Activated naive CD4-positive, alpha-beta T cell treated with anti-CD3 and anti-CD28 coated beads, Interleukin-2, amount 10 ng/mL, durations not matched to agents 7 days and 5 days (primary cell): Measurements from ENCODE around the gene MS4A1.
A peak's percentile ranks its signal among the peaks of the same experiment; 100 is the strongest.
"Not testable (repeated sequence)": the region's sequence is repeated elsewhere in the genome, so short reads cannot be mapped to it uniquely, and the experiment has no call there.

Source experiments
- CTCF ChIA-PET: fragments of 350-600 bp; sonication (Branson Sonifier 250); formaldehyde crosslinking; loops from one replicate; lab custom pipeline; 2021; ENCODE audit warnings: antibody characterized with exemption; lab: Charles Lee
- DNase-seq: peaks from one replicate; pipeline ENCODE4 v3.0.0-alpha.2; 2020
- H3K27ac Mint-ChIP-seq: one replicate; pipeline ENCODE4 v1.8.0; 2021; ENCODE audit warnings: mild to moderate bottlenecking, moderate library complexity, mixed read lengths
- H3K27me3 Mint-ChIP-seq: one replicate; pipeline ENCODE4 v1.8.0; 2021; ENCODE audit warnings: mild to moderate bottlenecking, mixed read lengths
- H3K36me3 Mint-ChIP-seq: one replicate; pipeline ENCODE4 v1.8.0; 2021; ENCODE audit warnings: mixed read lengths
- H3K4me1 Mint-ChIP-seq: one replicate; pipeline ENCODE4 v1.8.0; 2021; ENCODE audit warnings: mixed read lengths
- H3K4me3 Mint-ChIP-seq: one replicate; pipeline ENCODE4 v1.8.0; 2021; ENCODE audit warnings: mild to moderate bottlenecking, moderate library complexity, mixed read lengths
- H3K9me3 Mint-ChIP-seq: one replicate; pipeline ENCODE4 v1.8.0; 2021; ENCODE audit warnings: mixed read lengths

MS4A1 gene

DNA sequence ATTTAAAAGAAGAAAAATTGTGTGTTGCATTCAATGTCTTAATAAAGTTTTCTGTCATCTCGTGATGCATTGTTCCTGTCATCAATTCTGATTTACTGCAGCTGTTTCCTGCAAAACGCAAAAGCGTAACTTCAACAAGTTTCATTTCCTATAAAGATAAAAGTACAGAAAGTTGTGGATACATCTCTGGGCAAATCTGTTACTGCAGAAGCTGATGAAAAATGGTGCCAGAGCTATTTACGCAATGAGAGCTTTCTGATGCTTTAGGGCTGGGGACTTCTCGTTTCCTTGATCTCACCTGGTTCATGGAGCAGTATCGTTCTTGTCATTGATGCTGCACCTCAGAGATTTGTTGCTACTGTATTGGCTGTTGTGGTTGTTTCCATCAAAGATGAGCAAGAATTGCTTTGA, 21.4 kb downstream of the MS4A1 start:
- Mint-ChIP-seq H3K27me3 (no peaks in the 10 kb centered on the region), H3K4me1 (peaks cover 3% of the 10 kb centered on the region), H3K9me3 (no peaks in the 10 kb centered on the region), H3K36me3 (no peaks in the 10 kb centered on the region), H3K4me3 (no peak overlapping the region), H3K27ac (no peak overlapping the region)
- CTCF ChIA-PET = interaction anchor here (0.8 kb wide), 1 partner anchor 63 kb away, joined by 3 read pairs; no protein-coding TSS in a partner anchor
- no peak for DNase-seq

DNA sequence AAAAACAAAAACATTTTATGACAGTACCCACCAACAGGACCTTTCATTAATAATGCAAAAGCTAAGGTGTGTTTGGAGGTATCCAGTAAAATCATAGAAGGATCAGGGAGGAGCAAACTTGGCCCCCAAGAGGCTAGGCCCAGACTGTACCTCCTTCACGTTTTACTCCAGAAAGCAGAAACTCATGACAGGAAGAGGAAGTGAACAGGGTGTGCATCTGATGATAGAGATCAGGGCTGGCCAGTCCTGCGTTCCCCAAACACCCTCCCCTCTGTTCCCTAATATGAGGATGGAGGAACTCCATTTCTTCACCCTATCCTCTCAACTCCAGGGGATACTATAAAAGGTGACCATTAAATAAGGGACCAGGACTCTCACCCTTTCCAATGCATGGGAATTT, 26.7 kb downstream of the MS4A1 start:
- Mint-ChIP-seq H3K27ac (no peak overlapping the region), H3K27me3 (peaks cover 7% of the 10 kb centered on the region), H3K36me3 (no peaks in the 10 kb centered on the region), H3K9me3 (no peaks in the 10 kb centered on the region), H3K4me3 (no peak overlapping the region), H3K4me1 (peaks cover 9% of the 10 kb centered on the region)
- CTCF ChIA-PET = no interaction called here
- DNase-seq = no peak

DNA sequence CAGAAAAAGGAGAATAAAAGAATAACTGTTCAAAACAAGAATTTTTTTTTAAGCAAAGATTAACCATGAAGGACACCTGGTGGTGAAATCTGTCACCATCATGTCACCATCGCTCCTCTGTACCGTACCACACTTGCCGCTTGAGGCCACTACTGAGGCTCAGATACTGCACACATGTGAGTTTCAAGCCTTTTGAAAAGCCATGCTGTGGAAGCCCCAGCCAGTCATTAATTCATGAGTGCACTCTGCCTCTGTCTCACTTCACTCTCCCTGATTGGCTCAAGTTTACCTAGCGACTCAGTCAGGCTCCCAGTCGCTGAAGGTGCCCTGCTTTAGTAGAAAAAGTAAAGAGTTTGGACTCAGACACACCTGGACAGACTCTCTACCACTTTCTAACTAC, 30.3 kb downstream of the MS4A1 start:
- no peak overlapping the region for H3K4me3 Mint-ChIP-seq
- no peak overlapping the region for H3K27ac Mint-ChIP-seq
- CTCF ChIA-PET = no interaction called here
- peaks cover 9% of the 10 kb centered on the region for H3K4me1 Mint-ChIP-seq
- peak; percentile 23 for DNase-seq
- H3K36me3 Mint-ChIP-seq = no peaks in the 10 kb centered on the region
- H3K27me3 Mint-ChIP-seq = peaks cover 10% of the 10 kb centered on the region
- no peaks in the 10 kb centered on the region for H3K9me3 Mint-ChIP-seq

DNA sequence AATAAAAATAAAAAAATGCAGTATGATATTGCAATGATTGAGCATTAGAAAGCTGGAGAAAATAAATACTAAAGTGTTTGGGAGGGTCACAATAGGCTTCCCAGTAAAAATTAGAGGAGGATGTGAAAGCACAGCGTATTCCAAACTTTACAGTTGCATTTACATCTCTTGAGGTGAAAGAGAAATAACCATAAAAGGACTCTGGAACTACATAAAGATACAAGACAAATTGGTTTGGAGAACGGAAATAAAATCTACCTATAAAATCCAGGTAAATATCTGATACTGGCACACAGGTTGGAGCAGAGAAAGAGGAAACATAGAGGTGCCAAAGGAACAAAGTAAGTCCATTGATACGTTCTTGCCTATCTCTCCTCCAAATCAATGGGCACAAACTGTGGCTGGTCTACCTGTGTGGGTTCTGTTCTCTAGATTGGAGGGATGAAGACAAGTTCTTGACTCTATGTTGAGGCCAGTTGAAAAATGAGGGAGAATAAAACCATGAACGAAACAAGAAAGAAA, 36.9 kb downstream of the MS4A1 start, which contains the start of gene MS4A12:
MS4A12 (plus strand) TSS at position 291 of the 522 bp plus-strand sequence. CDS start 4,541 bp downstream, outside the sequence.
- H3K27me3 Mint-ChIP-seq = peaks cover 27% of the 10 kb centered on the region
- no peaks in the 10 kb centered on the region for H3K9me3 Mint-ChIP-seq
- H3K4me1 Mint-ChIP-seq = no peaks in the 10 kb centered on the region
- H3K27ac Mint-ChIP-seq = no peak within 1 kb of the TSS
- no peaks in the 10 kb centered on the region for H3K36me3 Mint-ChIP-seq
- no peak within 1 kb of the TSS for H3K4me3 Mint-ChIP-seq
- no peak for DNase-seq
- CTCF ChIA-PET = no interaction called here

DNA sequence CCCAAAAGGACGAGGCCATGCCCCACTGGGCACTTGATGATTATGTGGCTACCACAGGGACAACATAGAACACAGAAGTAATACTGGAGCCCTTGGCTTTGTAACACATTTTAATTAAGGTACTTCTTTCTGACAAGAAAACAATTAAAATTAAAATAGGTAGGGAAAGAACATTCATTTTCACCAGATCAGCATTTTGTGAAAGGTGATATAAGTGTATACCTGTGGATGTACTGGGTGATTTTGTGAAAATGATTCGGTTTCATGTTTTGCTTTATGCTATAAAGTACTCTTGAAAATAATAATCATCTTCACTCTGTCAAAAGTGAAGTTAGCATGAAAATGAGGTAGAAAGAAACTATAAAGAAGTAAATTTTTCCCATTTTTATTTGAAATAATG, 37.8 kb downstream of the MS4A1 start:
- DNase-seq = no peak
- H3K4me1 Mint-ChIP-seq = no peaks in the 10 kb centered on the region
- H3K9me3 Mint-ChIP-seq = no peaks in the 10 kb centered on the region
- H3K27me3 Mint-ChIP-seq = peaks cover 27% of the 10 kb centered on the region
- H3K27ac Mint-ChIP-seq = no peak overlapping the region
- H3K36me3 Mint-ChIP-seq = no peaks in the 10 kb centered on the region
- H3K4me3 Mint-ChIP-seq = no peak overlapping the region
- CTCF ChIA-PET = no interaction called here

DNA sequence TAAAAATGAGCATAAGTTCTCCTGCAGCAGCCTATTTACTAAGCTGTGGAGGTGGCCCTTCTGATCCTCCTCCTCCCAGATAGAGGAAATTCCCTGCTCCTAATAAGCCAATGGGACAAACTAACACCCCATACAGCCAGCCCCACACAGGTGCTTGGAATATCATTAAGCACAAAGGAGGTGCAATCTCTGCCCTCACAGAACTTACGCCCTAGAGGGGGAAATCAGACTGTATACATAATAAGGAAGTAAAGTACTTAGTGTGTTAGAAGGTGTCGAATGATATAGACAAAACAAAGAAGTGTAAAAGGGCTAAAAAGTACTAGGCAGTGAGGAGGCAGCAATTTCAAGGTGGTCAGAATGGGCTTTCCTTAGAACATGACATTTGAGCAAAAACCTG, 42.8 kb downstream of the MS4A1 start:
- CTCF ChIA-PET = interaction anchor here (1.2 kb wide), 1 partner anchor 135 kb away, joined by 3 read pairs; no protein-coding TSS in a partner anchor
- Mint-ChIP-seq H3K4me1 (no peaks in the 10 kb centered on the region), H3K27me3 (peaks cover 48% of the 10 kb centered on the region), H3K36me3 (no peaks in the 10 kb centered on the region), H3K9me3 (no peaks in the 10 kb centered on the region), H3K4me3 (no peak overlapping the region), H3K27ac (no peak overlapping the region)
- DNase-seq = no peak

DNA sequence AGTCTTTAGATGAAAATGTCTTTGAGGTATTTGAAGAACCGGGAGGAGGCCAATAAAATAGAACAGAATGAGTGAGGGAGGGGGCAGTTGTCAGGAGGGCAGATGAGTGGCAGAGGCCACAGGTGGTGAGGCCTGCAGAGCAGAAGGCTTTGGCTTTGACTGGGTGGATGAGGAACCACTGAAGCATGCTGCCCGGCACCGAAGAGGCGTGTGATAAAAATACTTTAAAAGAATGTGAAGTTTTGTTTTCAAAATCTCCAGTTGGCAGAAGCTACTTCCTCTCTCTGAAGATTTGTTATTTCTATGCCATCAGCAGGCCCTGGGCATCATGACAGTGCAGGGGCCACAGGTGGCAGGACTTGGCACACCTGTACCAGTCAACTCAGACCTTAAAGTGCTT, 43.2 kb downstream of the MS4A1 start:
- no peak for DNase-seq
- Mint-ChIP-seq H3K27me3 (peaks cover 45% of the 10 kb centered on the region), H3K27ac (no peak overlapping the region), H3K4me1 (peaks cover 3% of the 10 kb centered on the region), H3K36me3 (no peaks in the 10 kb centered on the region), H3K9me3 (no peaks in the 10 kb centered on the region), H3K4me3 (no peak overlapping the region)
- CTCF ChIA-PET = interaction anchor here (1.2 kb wide), 1 partner anchor 135 kb away, joined by 3 read pairs; no protein-coding TSS in a partner anchor

DNA sequence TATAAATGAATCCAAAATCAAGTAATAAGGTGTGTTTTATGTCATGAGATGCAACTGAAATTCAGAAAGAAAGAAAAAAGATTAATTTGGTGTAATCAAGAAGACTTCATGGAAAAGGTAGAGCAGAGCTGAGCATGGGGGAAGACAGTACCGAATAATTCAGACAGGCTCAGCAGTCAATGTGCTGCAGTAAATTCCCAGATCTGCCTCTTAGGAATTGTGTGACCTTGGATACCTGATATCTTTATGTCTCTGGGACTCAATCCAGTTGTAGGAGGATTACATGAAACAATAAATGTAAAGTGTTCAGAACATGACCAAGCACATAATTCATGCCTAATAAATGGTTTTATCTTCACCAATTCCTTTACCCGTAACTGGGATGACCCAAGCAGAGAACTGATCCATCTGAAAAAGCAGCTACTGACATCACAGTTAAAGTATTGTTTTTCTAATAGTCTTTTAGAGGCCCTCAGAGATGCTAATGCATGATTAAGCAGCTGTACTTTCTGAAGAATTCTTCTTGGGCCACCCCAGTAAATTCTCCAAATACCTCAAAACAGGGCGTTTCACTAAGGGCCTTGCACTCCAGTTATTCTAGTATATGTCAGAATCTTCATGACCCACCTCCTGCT, 44.7 kb downstream of the MS4A1 start:
- CTCF ChIA-PET = no interaction called here
- Mint-ChIP-seq H3K36me3 (no peaks in the 10 kb centered on the region), H3K4me1 (peaks cover 17% of the 10 kb centered on the region), H3K27me3 (peaks cover 45% of the 10 kb centered on the region), H3K27ac (peak overlapping the region; percentile 3), H3K9me3 (no peaks in the 10 kb centered on the region), H3K4me3 (no peak overlapping the region)
- DNase-seq = no peak

DNA sequence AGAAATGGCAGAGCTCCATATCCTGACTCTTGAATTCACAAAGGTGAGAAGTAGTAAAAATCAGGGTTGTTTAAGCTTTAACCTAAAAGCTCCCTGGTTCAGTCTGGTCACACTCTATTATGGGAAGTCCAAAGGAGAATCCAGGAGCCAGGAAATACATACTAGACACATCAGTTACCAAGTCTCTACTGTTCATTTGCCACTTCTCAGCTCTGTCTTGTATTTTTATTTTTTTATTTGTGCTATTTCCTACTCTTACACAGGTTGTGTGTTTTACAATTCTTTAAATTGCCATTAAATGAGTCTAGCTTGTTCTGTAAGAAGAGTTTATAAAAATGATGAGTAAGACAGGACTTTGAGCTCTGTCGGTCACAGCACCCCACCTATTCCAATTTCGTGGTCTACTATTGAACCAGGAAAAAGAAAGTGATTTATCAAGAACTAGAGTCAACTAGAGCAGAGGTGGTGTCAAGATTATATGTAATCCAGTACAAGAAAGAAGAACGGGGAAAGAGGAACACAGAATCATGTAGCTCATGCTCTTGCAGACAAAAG, 46.7 kb downstream of the MS4A1 start:
- H3K36me3 Mint-ChIP-seq = no peaks in the 10 kb centered on the region
- H3K9me3 Mint-ChIP-seq = no peaks in the 10 kb centered on the region
- no peak overlapping the region for H3K4me3 Mint-ChIP-seq
- CTCF ChIA-PET = interaction anchor here (1.1 kb wide), 1 partner anchor 15 kb away, joined by 3 read pairs; no protein-coding TSS in a partner anchor
- H3K4me1 Mint-ChIP-seq = peaks cover 17% of the 10 kb centered on the region
- peaks cover 46% of the 10 kb centered on the region for H3K27me3 Mint-ChIP-seq
- H3K27ac Mint-ChIP-seq = no peak overlapping the region
- no peak for DNase-seq

DNA sequence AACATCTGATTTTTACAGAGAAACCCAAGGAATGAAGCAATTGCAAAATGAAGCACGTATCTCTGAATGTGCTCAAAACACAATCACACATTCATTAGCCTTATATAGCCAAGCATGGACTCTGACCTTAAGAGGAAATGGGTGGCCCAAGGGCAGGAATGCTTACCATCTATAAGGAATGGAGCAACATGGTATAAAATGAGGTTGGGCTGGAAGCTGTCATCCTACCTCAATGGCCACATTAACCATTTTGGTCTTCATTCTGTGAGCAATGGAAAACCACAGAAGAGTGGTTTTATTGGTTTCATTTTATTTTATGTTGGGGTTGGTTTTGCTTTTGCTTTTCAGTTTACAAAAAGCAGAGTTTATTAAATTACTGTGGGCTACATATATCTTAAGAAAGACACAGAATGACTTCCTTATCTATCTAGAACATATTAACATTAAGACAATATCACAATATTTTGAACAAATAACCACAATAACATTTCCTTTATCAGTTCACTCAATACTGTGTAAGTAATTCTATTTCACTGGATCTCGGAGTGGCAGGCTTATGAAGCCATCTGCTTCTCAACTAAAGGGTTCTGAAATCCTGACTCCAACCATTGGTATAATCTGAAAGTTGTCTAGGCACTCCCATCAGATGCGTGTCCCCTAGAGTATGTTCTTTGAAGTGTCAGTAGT, 48.7 kb downstream of the MS4A1 start:
- Mint-ChIP-seq H3K36me3 (no peaks in the 10 kb centered on the region), H3K4me1 (peaks cover 17% of the 10 kb centered on the region), H3K27ac (no peak overlapping the region), H3K9me3 (no peaks in the 10 kb centered on the region), H3K4me3 (no peak overlapping the region), H3K27me3 (peaks cover 37% of the 10 kb centered on the region)
- peak; percentile 25 for DNase-seq
- CTCF ChIA-PET = interaction anchor here (1.0 kb wide), 1 partner anchor 141 kb away, joined by 4 read pairs; no protein-coding TSS in a partner anchor

DNA sequence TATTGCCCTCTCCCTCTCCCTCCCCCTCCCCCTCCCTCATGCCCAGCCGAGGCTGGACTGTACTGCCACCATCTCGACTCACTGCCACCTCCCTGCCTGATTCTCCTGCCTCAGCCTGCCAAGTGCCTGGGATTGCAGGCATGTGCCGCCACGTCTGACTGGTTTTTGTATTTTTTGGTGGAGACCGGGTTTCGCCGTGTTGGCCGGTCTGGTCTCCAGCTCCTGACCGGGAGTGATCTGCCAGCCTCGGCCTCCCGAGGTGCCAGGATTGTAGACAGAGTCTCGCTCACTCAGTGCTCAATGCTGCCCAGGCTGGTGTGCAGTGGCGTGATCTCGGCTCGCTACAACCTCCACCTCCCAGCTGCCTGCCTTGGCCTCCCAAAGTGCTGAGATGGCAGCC, 54.0 kb downstream of the MS4A1 start:
- CTCF ChIA-PET = interaction anchor here (0.6 kb wide), 1 partner anchor 50 kb away, joined by 3 read pairs; no protein-coding TSS in a partner anchor
- DNase-seq, H3K4me1 Mint-ChIP-seq, H3K36me3 Mint-ChIP-seq, H3K4me3 Mint-ChIP-seq, H3K9me3 Mint-ChIP-seq, H3K27ac Mint-ChIP-seq: not testable (repeated sequence)
- H3K27me3 Mint-ChIP-seq = peaks cover 22% of the 10 kb centered on the region

DNA sequence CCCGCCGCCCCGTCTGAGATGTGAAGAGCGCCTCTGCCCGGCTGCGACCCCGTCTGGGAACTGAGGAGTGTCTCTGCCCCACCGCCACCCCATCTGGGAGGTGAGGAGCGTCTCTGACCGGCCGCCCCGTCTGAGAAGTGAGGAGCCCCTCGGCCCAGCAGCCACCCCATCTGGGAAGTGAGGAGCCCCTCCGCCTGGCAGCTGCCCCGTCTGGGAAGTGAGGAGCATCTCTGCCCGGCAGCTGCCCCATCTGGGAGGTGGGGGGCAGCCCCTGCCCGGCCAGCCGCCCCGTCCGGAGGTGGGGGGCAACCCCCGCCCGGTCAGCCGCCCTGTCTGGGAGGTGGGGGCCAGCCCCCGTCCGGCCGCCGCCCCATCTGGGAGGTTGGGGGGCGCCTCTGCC, 54.6 kb downstream of the MS4A1 start:
- CTCF ChIA-PET, DNase-seq, H3K4me1 Mint-ChIP-seq, H3K9me3 Mint-ChIP-seq, H3K27ac Mint-ChIP-seq, H3K36me3 Mint-ChIP-seq, H3K4me3 Mint-ChIP-seq: not testable (repeated sequence)
- H3K27me3 Mint-ChIP-seq = peaks cover 24% of the 10 kb centered on the region

DNA sequence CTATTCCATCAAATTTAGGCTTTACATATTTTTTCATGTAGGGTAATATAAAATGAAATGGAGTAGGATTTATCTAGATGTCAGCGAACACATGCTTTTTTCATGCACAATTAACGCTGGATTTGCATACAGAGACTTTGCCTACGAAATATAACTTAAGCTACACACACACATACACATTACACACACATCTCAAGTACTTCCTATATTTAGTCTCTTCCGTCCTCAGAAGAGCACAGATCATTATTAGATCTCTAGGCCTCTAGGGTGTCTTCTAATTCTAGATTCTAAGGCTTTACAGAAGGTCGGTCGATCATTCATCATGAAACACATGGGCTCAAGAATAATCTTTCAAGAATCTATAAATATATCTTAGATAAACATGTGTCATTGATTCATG, 55.7 kb downstream of the MS4A1 start:
- Mint-ChIP-seq H3K4me3 (no peak overlapping the region), H3K4me1 (no peaks in the 10 kb centered on the region), H3K27ac (no peak overlapping the region), H3K9me3 (peaks cover 4% of the 10 kb centered on the region), H3K27me3 (peaks cover 21% of the 10 kb centered on the region), H3K36me3 (no peaks in the 10 kb centered on the region)
- DNase-seq = no peak
- CTCF ChIA-PET = no interaction called here

DNA sequence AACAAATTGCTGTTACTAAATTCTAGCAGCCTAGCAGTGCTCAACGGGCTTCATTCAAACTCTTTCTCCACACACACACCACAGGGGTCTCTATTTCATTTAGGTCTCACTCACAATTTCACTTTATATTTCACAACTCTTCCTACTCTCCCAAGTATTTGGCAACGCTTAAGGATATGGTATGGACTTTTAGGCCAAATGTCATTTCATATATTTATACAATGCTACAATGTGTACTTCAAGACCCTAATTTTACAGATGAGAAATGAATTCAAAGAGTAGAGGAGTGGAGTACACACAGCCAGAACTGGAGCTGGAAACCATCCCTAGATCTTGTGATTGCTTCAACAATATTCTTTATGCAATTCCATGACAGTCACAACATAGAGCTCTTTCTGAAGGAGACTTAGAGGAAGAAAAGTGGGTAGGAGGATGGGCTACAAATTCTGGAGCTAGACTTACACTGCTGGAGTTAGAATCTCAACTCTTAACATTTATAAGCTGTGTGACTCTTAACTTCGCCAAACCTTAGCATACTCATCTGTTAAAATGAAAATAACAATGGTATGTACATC, 57.1 kb downstream of the MS4A1 start:
- H3K36me3 Mint-ChIP-seq = no peaks in the 10 kb centered on the region
- H3K9me3 Mint-ChIP-seq = peaks cover 4% of the 10 kb centered on the region
- no peak for DNase-seq
- H3K4me3 Mint-ChIP-seq = no peak overlapping the region
- H3K4me1 Mint-ChIP-seq = no peaks in the 10 kb centered on the region
- CTCF ChIA-PET = no interaction called here
- H3K27ac Mint-ChIP-seq = no peak overlapping the region
- peaks cover 17% of the 10 kb centered on the region for H3K27me3 Mint-ChIP-seq
